NCI-H1105 treated with DMSO at 0.1 percent for 48 hours (cell line): ENCODE measurements around the gene ZMYND10.
"Not testable (repeated sequence)": the region's sequence is repeated elsewhere in the genome, so short reads cannot be mapped to it uniquely, and the experiment has no call there.

ENCODE experiments used
- DNase-seq: peaks from one replicate; lab custom pipeline; 2025; lab: John Stamatoyannopoulos, UW

Gene ZMYND10

GRCh38 chr3:50325113-50325480 is 20.4 kb downstream of the ZMYND10 start:
- no peak for DNase-seq

GRCh38 chr3:50324351-50325112 is 21.0 kb downstream of the ZMYND10 start:
- peak; percentile 17 for DNase-seq

GRCh38 chr3:50323614-50324199 is 21.8 kb downstream of the ZMYND10 start:
- DNase-seq, result no peak

GRCh38 chr3:50323092-50323600 is 22.4 kb downstream of the ZMYND10 start:
- no peak for DNase-seq

- DNase-seq, result peak; percentile 47
These were observed 23.0 kb downstream of the ZMYND10 start, which contains the start of gene HYAL2 for GRCh38 chr3:50322386-50323091. TSS of gene HYAL2 (minus strand) at chr3:50322745. CDS start at chr3:50320489, 2,256 bp downstream.

GRCh38 chr3:50322115-50322385 is 23.5 kb downstream of the ZMYND10 start:
- no peak for DNase-seq

GRCh38 chr3:50321336-50322114 is 24.0 kb downstream of the ZMYND10 start:
- DNase-seq, result peak; percentile 70

- peak; percentile 40 for DNase-seq
These were observed 24.6 kb downstream of the ZMYND10 start for GRCh38 chr3:50320853-50321335.

- DNase-seq, result no peak
These were observed 25.5 kb downstream of the ZMYND10 start for GRCh38 chr3:50319894-50320625.

- no peak for DNase-seq
These were observed 26.2 kb downstream of the ZMYND10 start for GRCh38 chr3:50319181-50319893.

- DNase-seq, result no peak
These were observed 26.9 kb downstream of the ZMYND10 start for GRCh38 chr3:50318615-50319014.

- no peak for DNase-seq
These were observed 27.4 kb downstream of the ZMYND10 start for GRCh38 chr3:50318163-50318562.

GRCh38 chr3:50317300-50317699 is 28.2 kb downstream of the ZMYND10 start:
- no peak for DNase-seq

- DNase-seq, result no peak
These were observed 28.8 kb downstream of the ZMYND10 start for GRCh38 chr3:50316657-50317242.

- no peak for DNase-seq
These were observed 30.7 kb downstream of the ZMYND10 start for GRCh38 chr3:50314816-50315215.

GRCh38 chr3:50314342-50314741 is 31.2 kb downstream of the ZMYND10 start:
- DNase-seq, result no peak

- not testable (repeated sequence) for DNase-seq
These were observed 33.5 kb downstream of the ZMYND10 start for GRCh38 chr3:50312041-50312440.

GRCh38 chr3:50304601-50305000 is 40.9 kb downstream of the ZMYND10 start:
- DNase-seq, result no peak

- no peak for DNase-seq
These were observed 42.3 kb downstream of the ZMYND10 start, which contains the start of gene HYAL1 for GRCh38 chr3:50303013-50303815. TSS of gene HYAL1 (minus strand) at chr3:50303574. CDS start at chr3:50302956, 618 bp downstream.
